ENCODE data around the gene MSLN. TPM values are rescaled to one million over a fixed set of nuclear protein-coding genes. Genes with fewer than 3 reads are reported as not detected.
A peak's percentile ranks its signal among the peaks of the same experiment; 100 is the strongest.

Gene MSLN
- total and polyA plus RNA-seq, 9 of the 15 experiments (the other 6 are each of a cell fraction or from before 2014, with no cell fraction given), result not detected

DNA sequence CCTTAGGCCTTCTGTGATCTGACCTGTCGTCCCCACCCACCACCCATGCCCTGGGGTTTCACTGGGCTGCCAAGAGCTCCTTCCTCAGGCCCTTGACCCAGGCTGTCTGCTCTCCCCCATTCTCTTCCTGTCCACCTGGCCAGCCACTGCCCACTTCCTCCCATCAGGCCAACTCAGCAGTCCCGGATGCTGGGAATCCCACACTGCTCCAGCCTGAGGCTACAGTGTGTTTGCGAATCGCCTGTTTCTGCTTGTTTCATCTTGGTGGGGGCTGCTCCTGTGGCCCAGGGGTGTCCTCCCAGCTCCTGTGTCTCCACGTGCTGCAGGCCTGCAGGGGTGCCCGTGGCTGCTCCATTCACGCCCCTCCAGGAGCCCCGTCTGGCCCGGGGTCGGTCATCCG lies 46.5 kb upstream of the MSLN start:
- Histone ChIP-seq H3K79me2 (ENCODE audit: control insufficient read depth, insufficient read depth, low read length) (peaks cover 14% of the 10 kb centered on the region), H2AFZ (ENCODE audit: low read depth, low read length) (peak overlapping the region; percentile 68), H3K27ac (ENCODE audit: extremely low read depth, low read depth, low read length) (no peak overlapping the region), H3K9me1 (ENCODE audit: control insufficient read depth, insufficient read depth, low read length) (peaks cover 1% of the 10 kb centered on the region), H3K9me3 (replicated peaks; ENCODE audit: control insufficient read depth, insufficient read depth, low read depth, low read length) (no peaks in the 10 kb centered on the region), H3K9ac (ENCODE audit: insufficient read depth in 1 of 2, low read depth in 2 of 2, low read length in 2 of 2) (no peak overlapping the region), H3K36me3 (ENCODE audit: control insufficient read depth, insufficient read depth, low read length) (peaks cover 19% of the 10 kb centered on the region; the same call in 2 of the 3 replicates), H3K4me2 (ENCODE audit: insufficient read depth, low read length) (no peak overlapping the region), H3K4me3 (no peak overlapping the region), H4K20me1 (replicated peaks; ENCODE audit: control insufficient read depth, insufficient read depth, low read length) (peaks cover 9% of the 10 kb centered on the region; the same call in 1 of the 2 replicates), H3K27me3 (ENCODE audit: control insufficient read depth in 2 of 2, insufficient read depth in 2 of 2, low read length in 2 of 2) (no peaks in the 10 kb centered on the region), H3K4me1 (replicated peaks in 1 of 2; ENCODE audit: control insufficient read depth in 2 of 2, insufficient read depth in 2 of 2, low read length in 2 of 2) (peaks cover 8 to 81% of the 10 kb centered on the region in 2 experiments; a peak in 4 of 5 replicates)
- no peak for FAIRE-seq
- no peak for ATAC-seq
- intact Hi-C loops (cut with micrococcal nuclease), result loop anchor here (2.0 to 5.0 kb wide), 2 partner anchors 15 to 93 kb away; no protein-coding TSS in a partner anchor
- TF ChIP-seq, protein P1, sequence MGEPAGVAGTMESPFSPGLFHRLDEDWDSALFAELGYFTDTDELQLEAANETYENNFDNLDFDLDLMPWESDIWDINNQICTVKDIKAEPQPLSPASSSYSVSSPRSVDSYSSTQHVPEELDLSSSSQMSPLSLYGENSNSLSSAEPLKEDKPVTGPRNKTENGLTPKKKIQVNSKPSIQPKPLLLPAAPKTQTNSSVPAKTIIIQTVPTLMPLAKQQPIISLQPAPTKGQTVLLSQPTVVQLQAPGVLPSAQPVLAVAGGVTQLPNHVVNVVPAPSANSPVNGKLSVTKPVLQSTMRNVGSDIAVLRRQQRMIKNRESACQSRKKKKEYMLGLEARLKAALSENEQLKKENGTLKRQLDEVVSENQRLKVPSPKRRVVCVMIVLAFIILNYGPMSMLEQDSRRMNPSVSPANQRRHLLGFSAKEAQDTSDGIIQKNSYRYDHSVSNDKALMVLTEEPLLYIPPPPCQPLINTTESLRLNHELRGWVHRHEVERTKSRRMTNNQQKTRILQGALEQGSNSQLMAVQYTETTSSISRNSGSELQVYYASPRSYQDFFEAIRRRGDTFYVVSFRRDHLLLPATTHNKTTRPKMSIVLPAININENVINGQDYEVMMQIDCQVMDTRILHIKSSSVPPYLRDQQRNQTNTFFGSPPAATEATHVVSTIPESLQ (CRISPR knock-in tag; IDR thresholded peaks at IDR 0.05), result no peak
- no peak for TF ChIP-seq MED1 (CRISPR knock-in tag; IDR thresholded peaks at IDR 0.05; ENCODE audit: borderline replicate concordance)
- no peak for TF ChIP-seq BRCA1 (IDR thresholded peaks at IDR 0.05)
- TF ChIP-seq BRCA1 (CRISPR knock-in tag; IDR thresholded peaks at IDR 0.05), result no peak
- TF ChIP-seq MAFK (IDR thresholded peaks at IDR 0.05; ENCODE audit: low read length), result no peak
- TF ChIP-seq SPI1 (IDR thresholded peaks at IDR 0.05; ENCODE audit: borderline replicate concordance, low read depth, low read length), result 0 out of 2 replicates have a peak, but pooled peaks have one; percentile 13
- no peak for TF ChIP-seq GATA2 (CRISPR knock-in tag; IDR thresholded peaks at IDR 0.05)
- TF ChIP-seq TEAD1 (CRISPR knock-in tag; IDR thresholded peaks at IDR 0.05), result no peak
- TF ChIP-seq EP400 (IDR thresholded peaks at IDR 0.05), result no peak
- no peak for DNase-seq (ENCODE audit: extremely low read depth in 1 of 4, low spot score in 3 of 4)
- in situ Hi-C loops (cut with MboI), result loop anchor here (5.0 to 10.0 kb wide), 2 partner anchors 73 to 341 kb away; partner anchors contain the start of genes CHTF18 and RPUSD1
- WGBS (ENCODE audit: insufficient coverage, low coverage, missing lambda C conversion rate), result 83% methylated on average over 9 of the region's 11 CpGs
- ChIA-PET CTCF (ENCODE audit: low intra/inter-chr PET ratio) (no interaction called here), POLR2A (no interaction called here)
- no TSS peak for BruUV-seq (replicated peaks)
